GM23338 (cell line): ENCODE measurements around the gene APMAP. TPM values are rescaled to one million over a fixed set of nuclear protein-coding genes. Genes with fewer than 3 reads are reported as not detected.

Source experiments
- ATAC-seq: fragments of 200-7000 bp; cut with Tn5 transposase; 3 replicates; pipeline ENCODE4 v1.9.1; 2020
- DNase-seq: peaks from one replicate; pipeline ENCODE4 v3.0.0-alpha.2; 2015; ENCODE audit warnings: low spot score
- H2AFZ ChIP-seq: fragments of 200-600 bp; sonication (generic); 2 replicates; pipeline ENCODE4 v1.8.0; 2016; ENCODE audit warnings: antibody characterized with exemption, mild to moderate bottlenecking, moderate library complexity
- H3F3A ChIP-seq: fragments of 200-600 bp; sonication (generic); replicated peaks from 2 replicates; pipeline ENCODE4 v1.8.0; 2017; ENCODE audit warnings: antibody characterized with exemption, mixed run types, low read depth
- H3K27ac ChIP-seq: fragments of 200-600 bp; sonication (generic); 2 replicates; pipeline ENCODE4 v1.6.1; 2016; ENCODE audit warnings: low read depth
- H3K27me3 ChIP-seq: fragments of 200-600 bp; sonication (generic); 2 replicates; pipeline ENCODE4 v1.8.0; 2016; ENCODE audit warnings: mild to moderate bottlenecking, mixed run types, moderate library complexity; ENCODE audit not compliant: insufficient read depth
- H3K36me3 ChIP-seq: fragments of 200-600 bp; sonication (generic); 2 replicates; pipeline ENCODE4 v1.8.0; 2016; ENCODE audit warnings: mild to moderate bottlenecking; ENCODE audit not compliant: insufficient read depth
- H3K4me1 ChIP-seq: fragments of 200-600 bp; sonication (generic); 2 replicates; pipeline ENCODE4 v1.8.0; 2016; ENCODE audit warnings: mild to moderate bottlenecking, moderate library complexity; ENCODE audit not compliant: insufficient read depth
- H3K4me2 ChIP-seq: fragments of 200-600 bp; sonication (generic); 2 replicates; pipeline ENCODE4 v1.7.1; 2017; ENCODE audit warnings: mixed run types
- H3K4me3 ChIP-seq: fragments of 200-600 bp; sonication (generic); 2 replicates; pipeline ENCODE4 v1.6.1; 2016; ENCODE audit warnings: mixed run types
- H3K79me2 ChIP-seq: fragments of 200-600 bp; sonication (generic); replicated peaks from 2 replicates; pipeline ENCODE4 v1.8.0; 2017; ENCODE audit warnings: mild to moderate bottlenecking; ENCODE audit not compliant: insufficient read depth
- H3K9me2 ChIP-seq: fragments of 200-600 bp; sonication (generic); 2 replicates; pipeline ENCODE4 v1.8.0; 2017; ENCODE audit not compliant: insufficient read depth
- H4K20me1 ChIP-seq: fragments of 200-600 bp; sonication (generic); replicated peaks from 2 replicates; pipeline ENCODE4 v1.8.0; 2017; ENCODE audit warnings: mild to moderate bottlenecking; ENCODE audit not compliant: insufficient read depth
- H3K27ac Mint-ChIP-seq: 2 replicates; pipeline ENCODE4 v1.8.0; 2020; ENCODE audit warnings: inconsistent platforms, mild to moderate bottlenecking, moderate library complexity, mixed read lengths
- H3K27me3 Mint-ChIP-seq: 3 replicates; pipeline ENCODE4 v1.8.0; 2022; ENCODE audit warnings: low read depth, mild to moderate bottlenecking, moderate library complexity, mixed read lengths, inconsistent platforms; ENCODE audit not compliant: insufficient read depth, poor library complexity
- H3K36me3 Mint-ChIP-seq: 3 replicates; pipeline ENCODE4 v1.8.0; 2021; ENCODE audit warnings: low read depth, mild to moderate bottlenecking, inconsistent platforms, moderate library complexity, mixed read lengths
- H3K4me1 Mint-ChIP-seq: 3 replicates; pipeline ENCODE4 v1.8.0; 2020; ENCODE audit warnings: mild to moderate bottlenecking, inconsistent platforms, mixed read lengths
- H3K4me3 Mint-ChIP-seq: 3 replicates; pipeline ENCODE4 v1.8.0; 2021; ENCODE audit warnings: moderate library complexity, mild to moderate bottlenecking, inconsistent platforms, mixed read lengths
- H3K9me3 Mint-ChIP-seq: 3 replicates; pipeline ENCODE4 v1.8.0; 2020; ENCODE audit warnings: moderate library complexity, mild to moderate bottlenecking, inconsistent platforms, mixed read lengths
- CREB1 ChIP-seq: fragments of 250-450 bp; sonication (Bioruptor Pico); IDR thresholded peaks from 2 replicates; pipeline ENCODE4 v1.5.0; 2020; ENCODE audit warnings: low read depth, mild to moderate bottlenecking, moderate library complexity
- EZH2 ChIP-seq: fragments of 200-600 bp; sonication (generic); IDR thresholded peaks from one replicate; pipeline ENCODE4 v1.8.0; 2017; ENCODE audit warnings: antibody characterized with exemption, mild to moderate bottlenecking, low read depth; ENCODE audit not compliant: unreplicated experiment
- EZH2phosphoT487 ChIP-seq: fragments of 200-600 bp; sonication (generic); IDR thresholded peaks from one replicate; pipeline ENCODE4 v1.8.1; 2018; ENCODE audit warnings: antibody characterized with exemption; ENCODE audit not compliant: unreplicated experiment
- JUNB ChIP-seq: IDR thresholded peaks from one replicate; pipeline ENCODE4 v1.6.1; 2016; ENCODE audit warnings: antibody characterized with exemption; ENCODE audit not compliant: unreplicated experiment
- NANOG ChIP-seq: IDR thresholded peaks from 2 replicates; pipeline ENCODE4 v1.6.1; 2016; ENCODE audit warnings: antibody characterized with exemption, borderline replicate concordance
- POLR2AphosphoS5 ChIP-seq: IDR thresholded peaks from 2 replicates; pipeline ENCODE4 v1.6.1; 2016; ENCODE audit warnings: antibody characterized with exemption, low read depth
- REST ChIP-seq: IDR thresholded peaks from one replicate; pipeline ENCODE4 v1.6.1; 2018; ENCODE audit warnings: antibody characterized with exemption; ENCODE audit not compliant: unreplicated experiment
- ZNF114 ChIP-seq: fragments of 250-450 bp; sonication (Bioruptor Pico); IDR thresholded peaks from 2 replicates; pipeline ENCODE4 v1.5.0; 2020; ENCODE audit warnings: mild to moderate bottlenecking, moderate library complexity
- ZNF331 ChIP-seq: fragments of 250-450 bp; sonication (Bioruptor Pico); IDR thresholded peaks from 2 replicates; pipeline ENCODE4 v1.5.0; 2020; ENCODE audit warnings: low read depth, mild to moderate bottlenecking, moderate library complexity
- polyA plus RNA-seq: library from polyadenylated mRNA; unstranded; fragments of >200 nt; fragmentation: Nextera tagmentation; extraction: Ambion mirVana; gene quantifications from 2 replicates; pipeline ENCODE4 v1.2.1, GENCODE V29; 2016
- total RNA-seq: library from RNA; depleted of rRNA; stranded (reverse); fragments of >200 nt; shearing (Covaris generic); gene quantifications from 2 replicates; pipeline ENCODE4 v1.2.3, GENCODE V29; 2014
- TF ChIP-seq, protein P1 (sequence below): fragments of 250-450 bp; sonication (Bioruptor Pico); IDR thresholded peaks from 2 replicates; pipeline ENCODE4 v1.5.0; 2020; ENCODE audit warnings: mild to moderate bottlenecking, moderate library complexity

APMAP gene
- total and polyA plus RNA-seq, 2 experiments from 2014 or later, result 31.7 to 72.3 TPM

DNA sequence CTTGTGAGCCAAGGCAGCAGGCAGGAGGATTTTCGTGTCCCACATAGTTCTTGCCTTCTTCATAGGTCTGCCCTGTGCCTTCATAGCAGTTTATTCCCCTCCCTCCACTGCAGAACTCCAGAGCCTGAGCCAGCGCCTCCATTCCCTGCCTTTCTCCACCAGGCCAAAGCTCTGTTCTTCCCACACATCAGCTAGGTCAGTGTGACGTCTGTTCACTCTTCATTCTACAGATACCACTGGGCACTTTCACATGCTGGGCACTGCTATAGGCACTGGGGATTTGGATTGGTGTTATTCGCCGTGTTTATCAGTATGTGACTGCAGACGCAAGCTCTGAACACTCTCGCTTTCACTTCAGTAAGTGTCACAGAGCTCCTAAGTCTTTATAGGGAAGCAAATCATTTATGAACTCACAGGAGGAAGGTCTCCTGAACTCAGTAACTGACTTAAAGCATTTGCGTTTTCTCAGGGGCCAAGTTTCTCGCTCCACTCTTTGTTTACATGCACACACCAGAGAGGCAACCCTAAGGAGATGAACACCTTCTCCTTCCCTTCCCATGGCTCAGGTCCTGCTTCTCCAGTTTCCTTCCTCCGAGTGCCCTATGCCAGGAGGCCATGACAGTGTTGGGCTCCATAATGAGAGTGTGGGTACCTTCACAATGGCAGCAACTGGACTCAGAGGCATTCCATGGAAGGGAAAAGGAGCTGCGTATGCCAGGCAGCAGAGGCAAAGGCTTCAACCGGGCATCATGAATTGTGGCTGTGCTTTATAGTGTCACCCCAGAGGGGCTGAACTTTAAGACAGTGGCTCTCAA is 6.3 kb upstream of the APMAP start:
- Mint-ChIP-seq H3K27ac (no peak overlapping the region), H3K4me1 (peaks cover 10% of the 10 kb centered on the region; the same call in 2 of the 3 replicates), H3K9me3 (peaks cover 3% of the 10 kb centered on the region; the same call in 1 of the 3 replicates), H3K36me3 (no peaks in the 10 kb centered on the region), H3K4me3 (no peak overlapping the region), H3K27me3 (peaks cover 7% of the 10 kb centered on the region)
- no peak for DNase-seq
- no peak overlapping the region for H2AFZ ChIP-seq
- no peaks in the 10 kb centered on the region for H3K36me3 ChIP-seq
- H3K27ac ChIP-seq, result no peak overlapping the region
- H3F3A ChIP-seq, result no peaks in the 10 kb centered on the region
- TF ChIP-seq REST (no peak), ZNF331 (CRISPR knock-in tag) (no peak), CREB1 (CRISPR knock-in tag) (no peak), POLR2AphosphoS5 (no peak), EZH2 (no peak), ZNF114 (CRISPR knock-in tag) (no peak), JUNB (no peak), EZH2phosphoT487 (no peak), NANOG (no peak)
- TF ChIP-seq, protein P1, sequence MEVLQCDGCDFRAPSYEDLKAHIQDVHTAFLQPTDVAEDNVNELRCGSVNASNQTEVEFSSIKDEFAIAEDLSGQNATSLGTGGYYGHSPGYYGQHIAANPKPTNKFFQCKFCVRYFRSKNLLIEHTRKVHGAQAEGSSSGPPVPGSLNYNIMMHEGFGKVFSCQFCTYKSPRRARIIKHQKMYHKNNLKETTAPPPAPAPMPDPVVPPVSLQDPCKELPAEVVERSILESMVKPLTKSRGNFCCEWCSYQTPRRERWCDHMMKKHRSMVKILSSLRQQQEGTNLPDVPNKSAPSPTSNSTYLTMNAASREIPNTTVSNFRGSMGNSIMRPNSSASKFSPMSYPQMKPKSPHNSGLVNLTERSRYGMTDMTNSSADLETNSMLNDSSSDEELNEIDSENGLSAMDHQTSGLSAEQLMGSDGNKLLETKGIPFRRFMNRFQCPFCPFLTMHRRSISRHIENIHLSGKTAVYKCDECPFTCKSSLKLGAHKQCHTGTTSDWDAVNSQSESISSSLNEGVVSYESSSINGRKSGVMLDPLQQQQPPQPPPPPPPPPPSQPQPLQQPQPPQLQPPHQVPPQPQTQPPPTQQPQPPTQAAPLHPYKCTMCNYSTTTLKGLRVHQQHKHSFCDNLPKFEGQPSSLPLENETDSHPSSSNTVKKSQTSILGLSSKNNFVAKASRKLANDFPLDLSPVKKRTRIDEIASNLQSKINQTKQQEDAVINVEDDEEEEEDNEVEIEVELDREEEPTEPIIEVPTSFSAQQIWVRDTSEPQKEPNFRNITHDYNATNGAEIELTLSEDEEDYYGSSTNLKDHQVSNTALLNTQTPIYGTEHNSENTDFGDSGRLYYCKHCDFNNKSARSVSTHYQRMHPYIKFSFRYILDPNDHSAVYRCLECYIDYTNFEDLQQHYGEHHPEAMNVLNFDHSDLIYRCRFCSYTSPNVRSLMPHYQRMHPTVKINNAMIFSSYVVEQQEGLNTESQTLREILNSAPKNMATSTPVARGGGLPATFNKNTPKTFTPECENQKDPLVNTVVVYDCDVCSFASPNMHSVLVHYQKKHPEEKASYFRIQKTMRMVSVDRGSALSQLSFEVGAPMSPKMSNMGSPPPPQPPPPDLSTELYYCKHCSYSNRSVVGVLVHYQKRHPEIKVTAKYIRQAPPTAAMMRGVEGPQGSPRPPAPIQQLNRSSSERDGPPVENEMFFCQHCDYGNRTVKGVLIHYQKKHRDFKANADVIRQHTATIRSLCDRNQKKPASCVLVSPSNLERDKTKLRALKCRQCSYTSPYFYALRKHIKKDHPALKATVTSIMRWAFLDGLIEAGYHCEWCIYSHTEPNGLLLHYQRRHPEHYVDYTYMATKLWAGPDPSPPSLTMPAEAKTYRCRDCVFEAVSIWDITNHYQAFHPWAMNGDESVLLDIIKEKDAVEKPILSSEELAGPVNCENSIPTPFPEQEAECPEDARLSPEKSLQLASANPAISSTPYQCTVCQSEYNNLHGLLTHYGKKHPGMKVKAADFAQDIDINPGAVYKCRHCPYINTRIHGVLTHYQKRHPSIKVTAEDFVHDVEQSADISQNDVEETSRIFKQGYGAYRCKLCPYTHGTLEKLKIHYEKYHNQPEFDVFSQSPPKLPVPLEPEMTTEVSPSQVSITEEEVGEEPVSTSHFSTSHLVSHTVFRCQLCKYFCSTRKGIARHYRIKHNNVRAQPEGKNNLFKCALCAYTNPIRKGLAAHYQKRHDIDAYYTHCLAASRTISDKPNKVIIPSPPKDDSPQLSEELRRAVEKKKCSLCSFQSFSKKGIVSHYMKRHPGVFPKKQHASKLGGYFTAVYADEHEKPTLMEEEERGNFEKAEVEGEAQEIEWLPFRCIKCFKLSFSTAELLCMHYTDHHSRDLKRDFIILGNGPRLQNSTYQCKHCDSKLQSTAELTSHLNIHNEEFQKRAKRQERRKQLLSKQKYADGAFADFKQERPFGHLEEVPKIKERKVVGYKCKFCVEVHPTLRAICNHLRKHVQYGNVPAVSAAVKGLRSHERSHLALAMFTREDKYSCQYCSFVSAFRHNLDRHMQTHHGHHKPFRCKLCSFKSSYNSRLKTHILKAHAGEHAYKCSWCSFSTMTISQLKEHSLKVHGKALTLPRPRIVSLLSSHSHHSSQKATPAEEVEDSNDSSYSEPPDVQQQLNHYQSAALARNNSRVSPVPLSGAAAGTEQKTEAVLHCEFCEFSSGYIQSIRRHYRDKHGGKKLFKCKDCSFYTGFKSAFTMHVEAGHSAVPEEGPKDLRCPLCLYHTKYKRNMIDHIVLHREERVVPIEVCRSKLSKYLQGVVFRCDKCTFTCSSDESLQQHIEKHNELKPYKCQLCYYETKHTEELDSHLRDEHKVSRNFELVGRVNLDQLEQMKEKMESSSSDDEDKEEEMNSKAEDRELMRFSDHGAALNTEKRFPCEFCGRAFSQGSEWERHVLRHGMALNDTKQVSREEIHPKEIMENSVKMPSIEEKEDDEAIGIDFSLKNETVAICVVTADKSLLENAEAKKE (CRISPR knock-in tag), result no peak
- no peak for ATAC-seq
- no peaks in the 10 kb centered on the region for H3K79me2 ChIP-seq
- H3K9me2 ChIP-seq, result no peaks in the 10 kb centered on the region
- H3K4me2 ChIP-seq, result no peak overlapping the region
- H3K4me3 ChIP-seq, result no peak overlapping the region
- H3K27me3 ChIP-seq, result no peaks in the 10 kb centered on the region
- H3K4me1 ChIP-seq, result no peaks in the 10 kb centered on the region; the same call in 1 of the 2 replicates
- no peaks in the 10 kb centered on the region for H4K20me1 ChIP-seq
